GM11168 (cell line): Measurements from ENCODE around the gene DNAJC24.
"Not testable (repeated sequence)": the region's sequence is repeated elsewhere in the genome, so short reads cannot be mapped to it uniquely, and the experiment has no call there.

Experiments used
- in situ Hi-C: fragments of 300-500 bp; cut with MboI; formaldehyde crosslinking; loops from one replicate; pipeline ENCODE4 v1.12.0; 2022; ENCODE audit warnings: low sequenced_read_pairs; ENCODE audit not compliant: unreplicated experiment

The DNAJC24 gene

GRCh38 chr11:31369348-31370329 is at the start of gene DNAJC24, which contains the start of gene DCDC1:
TSS of gene DNAJC24 (plus strand) at chr11:31369860. CDS start at chr11:31370749, 889 bp downstream.
TSS of gene DCDC1 (minus strand) at chr11:31369739. CDS start at chr11:31328280, 41,459 bp downstream.
- in situ Hi-C loops, result no loop called here

DNA sequence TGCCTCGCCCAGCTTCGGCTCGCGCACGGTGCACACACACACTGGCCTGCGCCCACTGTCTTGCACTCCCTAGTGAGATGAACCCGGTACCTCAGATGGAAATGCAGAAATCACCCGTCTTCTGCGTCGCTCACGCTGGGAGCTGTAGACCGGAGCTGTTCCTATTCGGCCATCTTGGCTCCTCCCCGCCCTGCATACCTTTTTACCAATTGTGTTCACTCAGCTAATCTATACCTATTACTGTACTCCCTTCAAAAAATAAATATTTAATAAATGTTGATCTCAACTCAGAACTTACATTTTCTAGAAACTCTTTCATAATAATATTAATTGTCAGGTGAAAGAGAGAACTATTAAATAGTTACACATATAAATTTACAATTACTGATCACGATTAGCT is 48.2 kb upstream of the DNAJC24 start:
- in situ Hi-C loops, result not testable (repeated sequence)

- in situ Hi-C loops, result no loop called here
Observed at GRCh38 chr11:31323145-31323544, 46.5 kb upstream of the DNAJC24 start.

GRCh38 chr11:31325160-31325559 is 44.5 kb upstream of the DNAJC24 start:
- in situ Hi-C loops, result no loop called here

GRCh38 chr11:31326470-31327148 is 43.1 kb upstream of the DNAJC24 start:
- in situ Hi-C loops, result no loop called here

GRCh38 chr11:31327417-31327816 is 42.2 kb upstream of the DNAJC24 start:
- in situ Hi-C loops, result no loop called here

GRCh38 chr11:31328697-31329096 is 41.0 kb upstream of the DNAJC24 start:
- in situ Hi-C loops, result no loop called here

DNA sequence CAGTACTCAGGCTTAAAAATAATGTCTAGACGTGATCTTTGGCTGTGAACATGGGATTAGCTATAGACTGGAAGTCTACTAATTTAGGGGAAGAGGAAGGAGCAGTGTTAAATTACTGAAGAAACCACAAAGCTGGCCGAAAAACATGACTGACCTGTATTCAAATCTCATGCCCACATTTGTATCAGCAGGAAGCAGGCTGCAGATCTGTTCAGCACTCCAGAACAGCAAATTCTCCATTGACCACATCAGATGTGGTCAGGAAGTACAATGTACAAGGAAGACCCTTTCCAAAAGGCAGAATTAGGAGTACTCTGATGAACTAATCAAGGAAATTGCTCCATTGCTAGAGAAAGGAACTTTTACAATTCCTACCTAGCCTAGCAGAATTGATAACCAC is 31.9 kb upstream of the DNAJC24 start:
- in situ Hi-C loops, result no loop called here

- in situ Hi-C loops, result no loop called here
Observed at GRCh38 chr11:31340903-31341572, 28.6 kb upstream of the DNAJC24 start.

DNA sequence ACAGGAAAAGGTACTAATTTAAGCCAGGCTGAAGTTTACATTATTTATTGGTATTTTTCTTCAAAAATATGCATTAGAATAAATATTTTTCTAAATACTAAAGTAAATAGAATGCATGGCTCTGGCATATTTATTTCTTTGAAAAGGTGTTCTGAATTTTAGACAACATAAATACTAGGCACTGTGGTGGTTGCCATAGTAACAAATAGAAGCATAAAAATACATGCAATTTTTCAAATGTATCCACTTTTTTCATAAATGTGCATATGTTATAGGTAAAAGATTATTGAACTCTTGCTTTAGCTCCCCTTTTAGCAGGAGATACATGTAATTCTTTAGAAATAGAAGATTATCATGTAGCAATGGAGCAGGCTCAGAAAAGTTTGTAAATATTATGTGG is 18.5 kb upstream of the DNAJC24 start:
- in situ Hi-C loops, result no loop called here

DNA sequence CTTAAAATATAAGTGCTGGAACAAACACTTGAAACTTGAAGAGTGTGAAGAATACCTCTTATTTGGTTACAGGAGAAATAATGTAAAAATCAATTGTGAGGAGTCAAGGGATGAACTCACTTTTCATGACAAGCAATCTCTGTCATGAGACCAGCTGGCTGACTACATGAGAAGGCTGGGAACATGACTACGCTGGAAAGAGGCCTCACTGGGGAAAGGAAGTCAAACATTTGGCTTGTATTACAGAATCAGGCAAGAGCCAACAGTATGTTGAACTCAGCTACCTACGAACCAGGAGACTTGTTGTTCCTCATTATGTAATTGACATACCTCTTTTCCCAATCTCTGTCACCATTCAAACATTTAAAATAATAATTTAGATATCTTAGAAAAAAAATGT is 14.5 kb upstream of the DNAJC24 start:
- in situ Hi-C loops, result no loop called here

GRCh38 chr11:31355817-31356216 is 13.8 kb upstream of the DNAJC24 start:
- in situ Hi-C loops, result no loop called here

GRCh38 chr11:31361743-31362142 is 7.9 kb upstream of the DNAJC24 start:
- in situ Hi-C loops, result no loop called here

DNA sequence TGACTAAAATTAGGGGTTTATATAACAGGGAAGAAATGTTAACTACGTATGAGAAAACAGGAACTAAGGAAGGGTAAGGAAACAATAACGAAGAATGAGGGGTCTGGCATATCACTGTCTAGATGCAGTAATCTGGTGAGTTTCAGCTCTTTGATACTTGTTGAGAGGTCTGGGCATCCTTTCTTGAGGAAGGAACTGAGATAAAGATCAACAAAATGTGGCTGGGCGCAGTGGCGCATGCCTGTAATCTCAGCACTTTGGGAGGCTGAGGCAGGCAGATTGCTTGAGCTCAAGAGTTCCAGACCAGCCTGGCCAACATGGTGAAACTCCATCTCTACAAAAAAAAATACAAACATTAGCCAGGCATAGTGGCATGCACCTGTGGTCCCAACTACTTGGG is 2.9 kb upstream of the DNAJC24 start:
- in situ Hi-C loops, result no loop called here

DNA sequence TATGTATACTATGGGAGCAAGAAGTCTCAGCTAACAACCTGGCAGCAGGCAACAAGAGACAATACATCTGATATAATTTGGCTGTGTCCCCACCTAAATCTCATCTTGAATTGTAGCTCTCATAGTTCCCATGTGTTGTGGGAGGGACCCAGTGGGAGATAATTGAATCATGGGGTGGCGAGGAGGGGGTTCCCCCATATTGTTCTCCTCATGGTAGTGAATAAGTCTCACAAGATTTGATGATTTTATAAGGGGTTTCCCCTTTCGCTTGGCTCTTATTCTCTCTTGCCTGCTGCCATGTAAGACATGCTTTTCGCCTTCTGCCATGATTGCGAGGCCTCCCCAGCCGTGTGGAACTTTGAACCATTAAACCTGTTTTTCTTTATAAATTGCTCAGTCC is 6.2 kb downstream of the DNAJC24 start:
- in situ Hi-C loops, result no loop called here

DNA sequence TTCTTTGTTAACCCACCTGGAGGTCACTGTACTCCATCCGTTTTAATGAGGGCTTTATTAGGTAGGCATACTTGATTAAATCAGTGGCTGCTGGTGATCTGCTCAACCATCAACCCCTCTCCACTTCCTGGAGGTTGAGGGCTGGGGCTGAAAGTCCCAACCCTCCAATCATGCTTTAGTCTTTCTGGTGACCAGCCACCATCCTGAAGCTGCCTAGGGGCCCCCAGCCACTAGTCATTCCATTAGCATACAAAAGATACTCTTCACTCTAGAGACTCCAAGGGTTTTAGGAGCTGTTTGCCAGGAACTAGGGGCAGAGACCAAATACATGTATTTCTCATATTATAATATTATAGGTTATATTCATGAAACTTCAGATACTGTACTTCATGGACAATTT is 13.5 kb downstream of the DNAJC24 start:
- in situ Hi-C loops, result no loop called here

GRCh38 chr11:31387379-31387778 is 17.7 kb downstream of the DNAJC24 start:
- in situ Hi-C loops, result no loop called here

DNA sequence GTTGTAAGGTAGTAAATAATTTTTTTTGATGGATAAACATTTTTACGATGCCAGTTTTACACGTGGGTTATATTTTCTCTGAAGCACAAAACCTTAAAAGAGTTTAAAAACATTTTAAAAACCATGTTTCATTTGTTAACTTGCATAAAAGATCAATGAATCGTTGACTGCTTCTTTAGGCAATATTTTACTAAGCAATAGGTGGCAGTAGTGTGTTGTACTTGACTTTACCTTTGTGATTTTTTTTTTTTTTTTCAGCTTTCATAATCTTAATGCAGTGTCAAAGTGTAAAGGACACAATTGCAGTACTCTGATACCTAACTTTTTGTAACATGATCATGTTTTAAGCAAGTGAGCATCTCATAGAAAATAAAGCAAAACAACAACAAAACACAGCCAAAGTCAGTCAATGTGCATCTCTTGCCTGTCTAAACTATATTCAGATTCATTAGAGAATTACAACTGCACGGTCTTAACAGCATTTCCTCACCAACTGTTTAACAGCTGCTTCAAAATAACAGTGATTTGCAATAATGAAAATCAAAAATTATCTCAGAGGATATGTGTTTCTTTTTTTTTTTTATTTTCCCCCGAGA is 27.7 kb downstream of the DNAJC24 start:
- in situ Hi-C loops, result no loop called here

GRCh38 chr11:31404614-31405013 is 35.0 kb downstream of the DNAJC24 start:
- in situ Hi-C loops, result no loop called here

- in situ Hi-C loops, result no loop called here
Observed at GRCh38 chr11:31408201-31408600, 38.5 kb downstream of the DNAJC24 start.
